HG02759 (cell line): ENCODE measurements around the gene RPL39L.
"Not testable (repeated sequence)": the region's sequence is repeated elsewhere in the genome, so short reads cannot be mapped to it uniquely, and the experiment has no call there.

Experiments
- ATAC-seq: cut with Tn5 transposase; IDR thresholded peaks from one replicate; pipeline ENCODE4 v1.9.1; 2021; ENCODE audit warnings: mild to moderate bottlenecking, moderate library complexity; ENCODE audit not compliant: unreplicated experiment

RPL39L gene

DNA sequence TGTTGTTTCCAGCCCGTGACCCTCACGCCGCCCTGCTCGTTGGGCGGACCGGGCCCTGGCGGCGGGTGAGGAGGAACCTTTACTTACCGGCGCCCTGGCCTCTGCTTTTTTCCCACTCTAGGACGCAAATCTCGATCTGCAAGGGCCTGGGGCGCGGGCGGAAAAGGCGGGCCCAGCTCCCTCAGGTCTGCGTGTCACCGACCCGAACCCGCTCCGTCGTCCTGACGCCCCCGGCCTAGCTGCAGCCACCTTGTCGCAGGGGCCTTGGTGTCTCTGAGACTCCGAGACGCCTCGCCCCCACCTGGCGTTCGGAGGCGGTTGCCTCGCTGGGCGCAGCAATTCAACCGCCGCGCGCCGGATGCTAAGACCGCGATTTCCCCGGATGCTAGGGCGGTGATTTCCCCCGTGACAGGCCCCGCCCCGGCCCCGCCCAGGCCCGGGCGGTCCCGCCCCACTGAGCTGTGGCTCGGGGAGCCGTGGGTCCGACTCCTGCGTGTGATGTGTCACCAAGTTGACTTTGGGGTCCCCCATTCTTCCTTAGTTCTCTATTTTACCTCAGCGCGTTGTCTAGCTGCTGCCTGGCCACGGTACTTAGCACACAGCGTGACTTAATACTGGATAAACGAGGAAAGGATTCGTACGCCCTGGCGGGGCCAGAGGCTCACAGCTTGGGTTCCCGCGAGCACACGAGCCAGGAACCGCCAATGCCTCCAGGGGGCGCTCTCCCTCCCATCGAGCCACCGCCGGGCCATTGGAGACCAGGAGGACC, at the start of gene RPL39L:
Gene RPL39L (minus strand): TSS at position 371 of the 769 bp plus-strand sequence. CDS start 18,196 bp downstream, outside the sequence.
- ATAC-seq, result peak; percentile 98

DNA sequence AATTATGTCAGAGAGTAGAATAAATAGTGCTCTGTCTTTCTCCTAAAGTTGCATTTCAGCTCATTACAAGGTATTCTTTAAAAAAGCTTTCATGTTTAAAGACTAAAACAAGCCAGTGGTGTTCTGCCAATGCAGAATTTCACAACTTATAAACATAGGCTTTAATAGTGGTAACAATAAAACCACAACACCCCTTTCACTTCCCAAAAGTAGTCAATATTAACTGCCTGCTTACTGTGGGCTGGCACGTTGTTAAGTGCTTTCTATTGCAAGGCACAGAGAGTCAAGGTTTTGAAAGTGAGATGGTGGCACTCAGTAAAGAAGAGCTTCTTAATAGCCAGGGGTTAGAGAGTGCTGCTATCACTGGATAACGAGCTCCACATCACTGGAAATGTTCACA, 49.6 kb upstream of the RPL39L start:
- ATAC-seq, result no peak

DNA sequence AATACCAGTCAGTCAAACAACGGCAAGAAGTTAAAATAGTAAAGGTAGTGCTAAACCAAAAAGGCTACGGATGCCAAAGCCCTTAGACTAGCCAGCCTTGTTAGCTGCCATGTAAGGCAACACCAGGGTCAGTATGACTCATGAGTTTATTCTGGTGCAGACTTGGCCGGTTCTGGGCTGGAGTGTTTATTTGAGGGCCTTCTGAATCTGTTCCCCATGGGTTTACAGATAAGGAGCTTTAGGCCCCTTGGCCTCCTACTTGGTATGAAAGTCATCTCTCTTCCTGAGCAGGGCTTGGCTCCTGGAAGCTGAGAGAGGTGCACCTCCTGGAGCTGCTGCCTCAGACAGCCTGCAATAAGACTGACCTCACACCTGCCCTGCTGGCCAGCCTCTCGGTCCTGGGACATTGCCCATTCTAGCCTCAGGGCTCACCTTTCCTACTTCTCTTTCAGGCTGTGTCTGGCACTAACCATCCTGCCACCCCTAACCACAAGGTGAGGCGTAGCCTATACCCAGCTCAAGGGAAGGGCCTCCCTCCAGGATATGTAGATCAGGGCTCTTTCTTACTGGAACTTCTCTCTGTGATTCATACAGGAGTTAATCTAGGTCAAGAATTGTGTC, 47.6 kb upstream of the RPL39L start:
- peak; percentile 51 for ATAC-seq

DNA sequence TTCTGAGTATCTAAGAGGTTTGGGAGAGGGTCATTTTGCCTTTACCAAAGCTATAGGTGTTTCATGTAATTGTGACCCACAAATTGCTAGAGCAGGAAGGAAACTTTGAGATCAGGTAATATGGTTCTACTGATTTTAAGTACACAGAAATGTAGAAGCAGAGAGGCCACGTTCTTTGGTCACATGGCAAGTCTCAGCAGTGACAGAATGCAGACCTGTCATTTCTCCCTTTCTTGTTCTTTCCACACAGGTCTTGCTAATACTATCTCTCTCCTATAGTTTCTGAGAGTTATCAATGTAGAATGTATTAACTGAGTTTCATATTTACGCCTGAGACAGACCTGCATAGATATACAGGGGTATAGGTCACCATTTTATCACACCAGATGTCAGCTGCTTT, 47.1 kb upstream of the RPL39L start:
- peak; percentile 20 for ATAC-seq

DNA sequence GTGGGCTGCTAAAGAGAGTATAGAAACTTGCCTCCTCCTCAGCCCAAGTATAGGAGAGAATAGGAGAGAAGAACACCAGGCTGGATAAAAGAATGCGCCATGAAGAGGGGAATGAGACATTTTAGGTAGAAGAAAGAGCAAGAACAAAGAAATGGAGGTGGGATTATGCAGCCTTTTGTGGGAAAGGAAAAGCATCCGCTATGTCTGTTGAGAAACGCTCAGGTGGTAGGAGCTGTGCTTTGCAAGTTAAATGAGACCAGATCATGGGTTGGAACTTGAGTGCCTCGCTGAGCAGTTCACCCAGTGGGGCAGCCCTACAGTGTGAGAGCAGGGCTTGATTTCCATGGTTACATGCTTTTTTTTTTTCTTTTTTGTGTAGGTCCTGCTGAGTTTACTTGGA, 46.5 kb upstream of the RPL39L start:
- no peak for ATAC-seq

DNA sequence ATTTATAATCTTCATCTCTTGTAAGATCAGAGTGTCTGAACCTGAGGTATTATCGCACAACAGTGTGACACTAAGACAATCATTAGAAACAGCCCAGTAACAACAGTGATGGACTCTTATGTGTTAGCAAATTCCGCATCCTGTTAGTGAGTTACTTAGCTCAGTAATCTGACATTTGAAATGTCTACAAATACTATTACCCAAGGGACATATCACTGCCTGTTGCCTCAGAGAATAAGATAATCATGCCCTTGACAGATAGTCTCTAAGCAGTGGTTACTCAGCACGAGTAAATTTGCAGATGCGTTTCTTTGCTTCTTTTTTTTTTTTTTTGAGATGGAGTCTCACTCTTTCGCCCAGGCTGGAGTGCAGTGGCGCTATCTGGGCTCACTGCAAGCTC, 44.6 kb upstream of the RPL39L start:
- no peak for ATAC-seq

DNA sequence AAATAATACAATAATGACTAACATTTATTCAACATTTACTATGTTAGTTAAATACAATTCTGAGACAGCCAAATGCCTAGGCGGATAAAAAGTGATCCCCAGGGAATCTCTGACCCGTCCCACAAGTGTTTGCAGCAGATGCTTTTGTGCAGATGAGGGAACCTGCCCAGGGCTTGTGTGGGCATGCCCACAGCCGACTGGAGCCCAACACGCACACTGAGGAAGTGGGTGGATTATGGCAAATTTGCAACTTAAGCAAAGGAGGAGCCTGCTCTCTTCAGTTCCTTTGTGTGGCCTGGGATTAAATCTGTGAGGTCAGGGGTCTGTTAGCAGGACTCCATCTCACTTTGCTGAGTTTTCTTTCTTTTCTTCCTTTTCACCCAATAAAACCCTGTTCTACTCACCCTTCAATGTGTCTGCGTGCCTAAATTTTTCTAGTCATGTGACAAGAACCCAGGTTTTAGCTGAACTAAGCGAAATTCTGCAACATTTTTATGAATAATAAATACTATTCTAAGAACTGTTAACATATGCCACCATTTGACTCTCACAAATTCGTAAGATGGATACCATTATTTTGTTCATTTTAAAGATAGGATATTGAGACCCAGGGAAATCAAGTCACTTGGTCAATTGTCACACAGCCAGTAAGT, 44.0 kb upstream of the RPL39L start:
- ATAC-seq, result peak; percentile 68

DNA sequence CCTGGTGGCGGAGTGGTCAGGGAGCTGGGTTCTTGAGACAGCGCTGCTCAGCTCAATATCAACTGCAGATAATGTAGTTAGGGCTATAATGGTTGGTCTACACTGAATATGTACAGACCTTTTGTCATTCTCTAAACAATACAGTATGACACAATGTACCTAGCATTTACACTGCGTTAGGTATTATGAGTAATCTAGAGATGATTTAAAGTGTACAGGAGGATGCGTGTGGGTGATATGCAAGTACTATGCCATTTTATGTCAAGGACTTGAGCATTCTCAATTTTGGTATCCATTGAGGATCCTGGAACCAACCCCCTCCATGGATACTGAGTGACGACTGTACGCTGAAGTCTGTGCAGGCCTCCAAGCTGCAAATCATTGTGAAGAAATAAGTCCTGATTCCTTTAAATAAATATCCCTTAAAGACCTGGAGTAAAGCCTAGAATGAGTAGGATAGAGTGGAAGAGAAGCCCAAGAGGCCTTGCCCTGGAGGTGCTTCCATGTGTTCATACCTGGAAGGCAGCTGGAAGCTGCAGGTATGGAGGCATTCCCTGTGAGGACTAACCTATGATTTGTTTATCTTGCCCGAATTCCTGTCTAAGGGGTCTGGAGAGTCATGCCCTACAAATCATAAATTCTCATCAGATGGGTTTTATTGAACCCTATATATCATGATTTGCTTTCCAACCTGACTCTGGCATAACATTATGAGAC, 42.3 kb upstream of the RPL39L start:
- no peak for ATAC-seq

DNA sequence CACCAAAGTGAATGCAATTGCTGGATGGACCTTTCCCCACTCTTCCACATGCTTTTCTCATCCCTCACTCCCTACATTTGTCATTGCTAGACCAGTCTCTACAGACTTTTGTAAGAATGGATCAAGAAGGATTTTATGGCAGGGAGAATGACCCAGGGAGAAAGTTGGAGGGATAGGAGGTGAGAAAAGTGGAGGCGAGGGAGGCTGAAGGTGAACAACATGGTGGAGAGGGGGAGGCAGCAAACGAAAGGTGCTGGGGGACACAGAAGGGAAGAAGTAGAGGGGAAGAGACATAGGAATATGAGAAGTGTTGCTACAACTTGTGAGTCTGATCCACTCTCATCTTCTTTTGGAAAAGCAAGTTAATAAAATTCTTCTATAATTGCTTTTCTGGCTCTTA, 33.6 kb upstream of the RPL39L start:
- no peak for ATAC-seq

DNA sequence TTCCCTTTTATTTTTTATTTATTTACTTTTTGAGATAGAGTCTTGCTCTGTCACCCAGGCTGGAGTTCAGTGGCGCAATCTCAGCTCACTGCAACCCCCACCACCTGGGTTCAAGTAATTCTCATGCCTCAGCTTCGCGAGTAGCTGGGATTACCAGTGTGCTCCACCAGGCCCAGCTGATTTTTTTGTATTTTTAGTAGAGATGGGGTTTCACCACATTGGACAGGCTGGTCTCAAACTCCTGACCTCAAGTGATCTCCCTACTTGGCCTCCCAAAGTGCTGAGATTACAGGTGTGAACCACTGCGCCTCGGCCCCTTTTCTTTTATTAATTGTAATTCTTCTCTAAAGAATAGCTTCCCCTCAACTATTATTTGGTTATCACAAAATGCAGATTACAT, 31.6 kb upstream of the RPL39L start:
- not testable (repeated sequence) for ATAC-seq

DNA sequence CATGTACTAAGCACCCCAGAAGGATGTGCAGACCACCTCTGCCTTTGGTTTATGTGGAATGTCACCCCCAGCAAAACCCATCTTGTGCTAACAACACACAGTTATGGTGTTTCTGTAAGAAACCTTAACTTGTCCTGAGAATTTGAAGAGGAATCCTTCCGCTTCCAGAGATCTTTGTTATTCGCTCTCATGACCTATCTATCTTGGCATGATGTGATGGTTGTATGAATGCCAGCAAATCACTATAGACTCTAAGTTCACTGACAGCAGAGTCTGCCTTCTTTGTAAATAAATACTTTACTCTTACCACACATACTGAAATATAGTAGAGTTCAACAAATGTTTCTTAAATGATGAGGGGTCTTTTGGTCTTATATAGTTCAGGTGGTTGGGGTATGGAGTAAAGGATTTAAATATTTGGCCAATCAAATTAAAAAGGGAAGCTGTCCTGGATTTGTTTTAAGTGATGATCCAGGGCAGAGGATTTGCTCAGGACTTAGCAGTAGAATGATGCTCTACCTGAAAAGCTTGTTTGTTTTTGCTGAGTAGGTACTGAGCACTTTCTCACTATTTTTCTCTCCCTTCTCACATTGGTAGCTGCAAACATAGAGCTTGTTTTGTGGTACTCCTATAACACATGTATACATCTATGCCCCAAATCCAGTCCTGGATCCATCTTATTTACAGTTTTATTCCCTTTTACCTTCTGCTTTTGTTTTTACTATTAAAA, 30.1 kb upstream of the RPL39L start:
- no peak for ATAC-seq

DNA sequence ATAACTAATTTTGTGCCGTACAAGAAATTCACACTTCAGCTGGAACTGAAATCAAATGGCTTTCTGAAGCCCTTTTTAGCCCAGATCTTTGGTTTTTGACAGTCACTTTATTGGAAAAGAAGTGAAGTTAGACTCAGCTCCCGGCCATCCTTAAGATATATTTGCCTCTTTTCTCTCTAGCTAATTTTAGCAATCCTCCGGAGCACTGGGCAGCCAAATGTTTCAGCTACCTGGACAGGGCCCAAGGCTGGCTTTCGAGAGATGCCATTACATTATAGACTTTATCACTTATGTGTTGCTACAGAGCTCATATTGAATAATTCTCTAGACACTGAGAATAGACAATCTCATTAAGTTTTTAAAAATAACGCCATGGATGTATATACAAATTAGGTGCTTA, 28.5 kb upstream of the RPL39L start:
- no peak for ATAC-seq

DNA sequence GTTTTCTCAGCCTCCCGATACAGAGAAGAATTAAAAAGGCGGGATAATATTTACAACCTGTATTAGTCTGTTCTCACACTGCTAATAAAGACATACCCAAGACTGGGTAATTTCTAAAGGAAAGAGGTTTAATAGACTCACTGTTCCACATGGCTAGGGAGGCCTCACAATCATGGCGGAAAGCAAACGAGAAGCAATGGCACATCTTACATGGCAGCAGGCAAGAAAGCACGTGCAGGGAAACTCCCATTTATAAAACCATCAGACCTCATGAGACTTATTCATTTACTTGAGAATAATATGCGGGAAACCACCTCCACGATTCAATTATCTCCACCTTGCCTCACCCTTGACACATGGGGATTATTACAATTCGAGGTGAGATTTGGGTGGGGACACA, 27.5 kb upstream of the RPL39L start:
- no peak for ATAC-seq

DNA sequence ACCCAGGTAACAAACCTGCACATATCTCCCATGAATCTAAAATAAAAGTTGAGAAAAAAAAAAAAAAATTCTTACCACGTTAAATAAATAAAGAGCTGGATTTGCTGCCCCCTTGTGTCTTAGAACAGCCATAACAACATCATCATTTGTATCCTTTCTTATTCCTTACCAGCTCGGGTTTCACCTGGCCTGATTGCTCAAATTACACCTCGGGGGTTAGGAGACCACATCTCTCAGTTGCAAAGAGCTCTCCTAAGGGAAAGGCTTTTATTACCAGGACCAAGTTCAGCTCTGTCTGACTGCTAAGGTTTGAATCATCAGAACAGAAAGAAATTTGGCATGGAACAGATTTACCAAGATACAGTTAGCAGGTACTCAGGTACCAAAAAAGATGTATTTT, 25.8 kb upstream of the RPL39L start:
- no peak for ATAC-seq

DNA sequence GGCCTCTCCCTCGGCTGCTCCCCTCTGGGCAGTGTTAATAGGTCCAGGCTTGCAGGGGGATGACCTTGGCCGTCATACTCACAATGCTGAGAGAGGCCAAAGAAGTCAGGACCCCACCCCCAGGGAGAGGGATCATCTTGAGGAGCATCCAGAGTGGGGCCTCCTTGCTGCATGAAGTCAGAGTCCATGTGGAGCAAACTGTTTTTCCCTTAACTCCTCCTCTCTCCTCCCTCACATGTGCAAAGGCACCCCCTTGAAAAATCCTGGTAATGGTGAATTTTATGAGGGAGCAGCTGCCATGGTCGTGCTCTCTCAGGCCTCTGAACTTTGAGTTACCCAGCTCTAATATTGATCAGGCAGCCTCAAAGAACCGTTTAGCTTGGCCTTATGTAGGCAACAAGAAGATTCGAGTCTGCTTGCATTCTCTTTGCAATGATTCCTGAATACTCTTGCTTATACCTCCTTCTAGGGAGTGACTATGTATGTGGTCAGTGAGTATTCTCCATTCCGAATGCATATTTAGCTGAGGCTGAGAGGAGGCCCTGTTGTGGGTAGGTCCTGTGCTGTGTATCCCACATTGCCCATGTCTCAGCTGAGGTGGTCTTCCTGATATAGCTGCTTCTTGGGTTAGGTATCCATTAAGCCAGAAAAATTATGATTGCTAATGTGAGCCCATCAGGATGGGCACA, 23.1 kb upstream of the RPL39L start:
- no peak for ATAC-seq

DNA sequence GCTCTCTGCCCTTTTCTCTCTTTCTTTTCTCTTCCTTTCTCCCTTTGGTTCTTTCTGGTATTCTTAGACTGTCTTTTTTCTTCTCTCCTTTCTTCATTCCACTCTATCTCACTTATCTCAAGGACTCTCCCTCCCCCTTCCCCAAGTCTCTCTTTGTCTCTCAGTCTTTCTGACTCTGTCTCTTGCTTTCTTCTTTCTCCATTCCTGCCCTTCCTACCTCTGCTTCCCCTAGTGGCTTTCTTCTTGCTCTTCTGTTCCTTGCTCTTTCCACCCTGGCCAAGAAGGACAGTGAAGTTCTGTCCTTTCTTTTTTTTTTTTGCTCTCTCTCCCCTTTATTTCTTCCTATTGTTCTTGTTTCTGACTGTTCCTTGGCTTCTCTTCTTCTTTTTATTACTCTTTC, 22.3 kb upstream of the RPL39L start:
- no peak for ATAC-seq

DNA sequence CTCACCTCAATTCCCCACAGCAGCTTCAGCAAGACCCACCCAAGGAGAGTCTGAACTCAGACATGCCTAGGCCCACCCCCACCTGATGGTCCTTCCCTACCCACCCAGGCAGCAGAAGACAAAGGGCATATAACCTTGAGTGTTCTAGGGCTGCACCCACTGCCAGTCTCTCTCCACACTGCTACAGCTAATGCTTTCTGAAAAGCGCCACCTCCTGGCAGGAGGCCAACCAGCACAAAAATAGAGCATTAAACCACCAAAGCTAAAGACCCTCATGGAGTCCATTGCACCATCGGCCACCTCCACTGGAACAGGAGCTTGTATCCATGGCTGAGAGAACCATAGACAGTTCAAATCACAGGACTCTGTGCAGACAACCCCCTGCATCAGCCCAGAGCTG, 11.3 kb upstream of the RPL39L start:
- no peak for ATAC-seq

DNA sequence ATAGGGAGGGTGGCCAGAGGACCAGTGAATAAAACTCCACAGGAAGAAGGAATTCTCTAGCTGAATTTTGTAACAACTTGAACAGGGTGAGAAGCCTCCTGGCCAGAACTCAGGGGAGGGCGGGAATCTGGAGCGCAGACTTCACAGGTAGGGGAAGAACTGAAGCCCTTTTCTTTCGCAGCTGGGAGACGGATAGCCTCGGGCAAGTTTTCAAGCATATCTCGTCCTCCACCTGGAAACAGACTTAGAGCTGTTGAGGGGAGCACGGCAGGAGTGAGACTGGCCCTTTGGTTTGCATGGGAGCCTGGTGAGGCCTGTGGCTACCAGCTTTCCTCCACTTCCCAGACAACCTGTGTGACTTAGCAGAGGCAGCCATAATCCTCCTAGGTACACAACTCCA, 10.9 kb upstream of the RPL39L start:
- ATAC-seq, result no peak

DNA sequence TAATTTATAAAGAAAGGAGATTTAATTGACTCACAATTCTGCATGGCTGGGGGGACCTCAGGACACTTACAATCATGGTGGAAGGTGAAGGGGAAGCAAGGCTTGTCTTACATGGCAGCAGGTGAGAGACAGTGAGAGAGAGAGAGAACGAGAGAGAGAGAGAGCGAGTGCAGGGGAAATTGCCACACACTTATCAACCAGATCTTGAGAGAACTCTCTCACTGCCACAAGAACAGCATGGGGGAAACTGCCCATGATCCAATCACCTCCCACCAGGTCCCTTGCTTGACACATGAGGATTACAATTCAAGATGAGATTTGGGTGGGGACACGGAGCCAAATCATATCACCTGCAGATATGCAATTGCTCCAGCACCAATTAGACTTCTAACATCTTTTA, 7.1 kb upstream of the RPL39L start:
- no peak for ATAC-seq

DNA sequence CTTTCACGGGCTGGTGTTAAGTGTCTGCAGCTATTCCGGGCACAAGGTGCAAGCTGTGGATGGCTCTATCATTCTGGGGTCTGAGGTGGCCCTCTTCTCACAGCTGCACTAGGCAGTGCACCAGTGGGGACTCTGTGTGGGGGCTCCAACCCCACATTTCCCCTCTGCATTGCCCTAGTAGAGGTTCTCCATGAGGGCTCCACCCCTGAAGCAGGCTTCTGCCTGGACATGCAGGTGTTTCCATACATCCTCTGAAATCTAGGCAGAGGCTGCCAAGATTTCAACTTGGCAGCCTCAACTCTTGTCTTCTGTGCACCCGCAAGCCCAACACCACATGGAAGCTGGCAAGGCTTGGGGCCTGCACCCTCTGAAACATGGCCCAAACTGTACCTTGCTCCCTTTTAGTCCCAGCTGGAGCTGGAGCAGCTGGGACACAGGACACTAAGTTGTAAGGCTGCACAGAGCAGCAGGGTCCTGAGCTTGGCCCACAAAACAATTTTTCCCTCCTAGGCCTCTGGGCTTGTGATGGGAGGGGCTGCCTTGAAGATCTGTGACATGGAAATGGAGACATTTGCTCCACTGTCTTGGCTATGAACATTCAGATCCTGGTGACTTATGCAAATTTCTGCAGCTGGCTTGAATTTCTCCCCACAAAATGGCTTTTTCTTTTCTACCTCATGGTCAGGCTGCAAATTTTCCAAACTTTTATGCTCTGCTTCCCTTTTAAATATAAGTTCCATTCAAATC, 6.0 kb upstream of the RPL39L start:
- no peak for ATAC-seq
